Epithelial cell of proximal tubule (primary cell): ENCODE measurements around the gene AATK. TPM values are rescaled to one million over a fixed set of nuclear protein-coding genes. Genes with fewer than 3 reads are reported as not detected.

Experiments used
- DNase-seq: peaks from one replicate; pipeline ENCODE4 v3.0.0-alpha.2; 2011; ENCODE audit warnings: low read depth
- H3K4me3 ChIP-seq: 2 replicates; pipeline ENCODE4 v1.5.1; 2011; ENCODE audit warnings: low read depth, mild to moderate bottlenecking, low read length
- CTCF ChIP-seq: conservative IDR thresholded peaks from 2 replicates; pipeline ENCODE4 v1.5.1; 2012; ENCODE audit warnings: low read depth, mild to moderate bottlenecking, low read length
- total RNA-seq: library from RNA; depleted of rRNA; stranded (reverse); fragments of >200 nt; gene quantifications from 2 replicates; pipeline ENCODE4 v1.2.3, GENCODE V29; 2015

Gene AATK
- total RNA-seq, 1 donor from 2014 or later = 0.52 TPM

- TF ChIP-seq CTCF = no peak
- DNase-seq = no peak
- no peak overlapping the region for H3K4me3 ChIP-seq
Observed at GRCh38 chr17:81187586-81188490, 21.8 kb upstream of the AATK start.

DNA sequence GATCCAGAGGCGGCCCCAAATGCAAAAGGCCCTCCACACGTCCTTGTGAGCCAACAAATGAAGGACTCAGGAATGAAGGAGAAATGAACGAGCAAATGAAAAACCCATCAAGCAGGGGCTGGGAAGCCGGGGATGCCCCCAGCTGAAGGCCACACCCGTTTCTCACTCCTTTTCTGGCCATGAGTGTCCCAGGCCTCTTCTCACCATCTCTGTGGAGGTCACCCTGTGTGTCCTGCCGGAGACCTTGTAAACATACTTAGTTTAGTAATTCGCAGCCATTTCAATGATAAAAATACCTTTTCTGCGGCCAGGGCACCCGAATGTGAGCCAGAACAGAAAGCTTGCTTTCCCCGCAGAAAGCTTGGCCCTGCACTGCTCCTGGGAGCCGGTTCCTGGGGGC, 21.1 kb upstream of the AATK start:
- no peak for DNase-seq
- H3K4me3 ChIP-seq = no peak overlapping the region
- TF ChIP-seq CTCF = no peak

GRCh38 chr17:81186203-81186602, 20.2 kb upstream of the AATK start:
- no peak for DNase-seq
- TF ChIP-seq CTCF = no peak
- no peak overlapping the region for H3K4me3 ChIP-seq

DNA sequence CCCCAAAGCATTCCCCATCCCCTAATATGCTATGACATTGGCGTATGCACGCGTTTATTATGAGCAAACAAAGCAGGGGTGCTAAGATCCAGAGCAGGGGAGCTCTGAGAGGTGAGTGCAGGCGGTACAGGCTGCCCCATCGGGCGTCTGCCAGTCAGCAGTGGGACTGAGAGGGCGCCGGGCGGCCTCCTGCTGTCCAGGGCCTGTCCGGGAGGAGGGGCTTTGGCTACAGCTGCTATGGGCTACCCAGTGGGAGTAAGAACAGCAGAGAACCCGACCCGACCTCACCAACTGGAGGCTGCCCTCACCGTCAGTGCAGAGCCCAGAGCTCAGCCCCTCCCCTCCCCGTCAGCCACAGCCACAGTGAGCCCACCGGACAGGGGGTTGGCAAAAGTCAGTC, 18.5 kb upstream of the AATK start:
- no peak overlapping the region for H3K4me3 ChIP-seq
- DNase-seq = no peak
- no peak for TF ChIP-seq CTCF

GRCh38 chr17:81183807-81184206, 17.8 kb upstream of the AATK start:
- TF ChIP-seq CTCF = no peak
- no peak overlapping the region for H3K4me3 ChIP-seq
- DNase-seq = no peak

DNA sequence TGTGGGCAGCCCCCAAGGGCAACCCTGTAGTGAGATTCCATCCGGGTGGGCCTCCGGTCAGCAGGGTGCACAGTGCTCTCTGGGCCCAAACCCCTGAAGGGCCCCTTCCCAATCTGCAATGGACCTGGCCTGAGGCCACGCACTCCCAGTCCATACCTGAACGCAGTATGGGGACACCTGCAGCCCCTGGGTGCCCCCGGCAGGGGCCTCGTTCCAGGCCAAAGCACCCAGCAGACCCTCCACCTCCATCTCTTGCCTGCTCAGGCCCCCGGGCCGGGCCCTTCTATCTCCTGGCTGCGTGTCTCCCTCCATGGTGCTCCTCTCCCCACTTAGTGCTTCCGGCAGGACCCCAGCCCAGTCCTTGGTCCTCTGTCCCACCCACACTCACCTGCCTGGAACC, 17.3 kb upstream of the AATK start:
- no peak for TF ChIP-seq CTCF
- DNase-seq = no peak
- no peak overlapping the region for H3K4me3 ChIP-seq

GRCh38 chr17:81182596-81182995, 16.6 kb upstream of the AATK start:
- DNase-seq = no peak
- no peak for TF ChIP-seq CTCF
- H3K4me3 ChIP-seq = no peak overlapping the region
